LNCaP clone FGC (cell line): ENCODE measurements around the gene VNN1.
"Not testable (repeated sequence)": the region's sequence is repeated elsewhere in the genome, so short reads cannot be mapped to it uniquely, and the experiment has no call there.

Experiments used
- DNase-seq: peaks from one replicate; pipeline ENCODE4 v3.0.0-alpha.2; 2011; ENCODE audit warnings: low read depth
- H3K4me3 ChIP-seq: 2 replicates; pipeline ENCODE4 v1.5.1; 2011; ENCODE audit warnings: mild to moderate bottlenecking, low read depth, low read length, control low read depth
- TF ChIP-seq, protein P1 (sequence below): IDR thresholded peaks from 2 replicates; pipeline ENCODE4 v1.5.1; 2012; ENCODE audit warnings: mild to moderate bottlenecking; ENCODE audit not compliant: control insufficient read depth, insufficient read depth; ENCODE audit errors: extremely low read depth

Gene VNN1

DNA sequence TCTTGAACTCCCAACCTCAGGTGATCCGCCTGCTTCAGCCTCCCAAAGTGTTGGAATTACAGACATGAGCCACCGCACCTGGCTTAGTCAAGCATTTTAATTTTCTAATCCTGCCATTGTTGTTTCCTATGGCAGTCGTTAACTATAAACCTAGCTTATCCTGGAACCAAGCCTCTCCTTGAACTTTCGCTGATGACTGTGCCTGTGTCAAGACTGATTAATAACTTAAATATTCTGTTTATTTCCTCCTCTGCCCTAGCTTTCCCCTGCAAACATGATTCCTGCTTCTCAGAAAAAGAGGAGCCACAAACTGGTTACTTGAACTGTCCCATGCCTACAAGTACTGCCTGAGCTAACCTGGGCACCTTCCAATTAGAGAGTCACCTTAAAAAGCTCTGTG lies 1.5 kb downstream of the VNN1 start:
- TF ChIP-seq, protein P1, sequence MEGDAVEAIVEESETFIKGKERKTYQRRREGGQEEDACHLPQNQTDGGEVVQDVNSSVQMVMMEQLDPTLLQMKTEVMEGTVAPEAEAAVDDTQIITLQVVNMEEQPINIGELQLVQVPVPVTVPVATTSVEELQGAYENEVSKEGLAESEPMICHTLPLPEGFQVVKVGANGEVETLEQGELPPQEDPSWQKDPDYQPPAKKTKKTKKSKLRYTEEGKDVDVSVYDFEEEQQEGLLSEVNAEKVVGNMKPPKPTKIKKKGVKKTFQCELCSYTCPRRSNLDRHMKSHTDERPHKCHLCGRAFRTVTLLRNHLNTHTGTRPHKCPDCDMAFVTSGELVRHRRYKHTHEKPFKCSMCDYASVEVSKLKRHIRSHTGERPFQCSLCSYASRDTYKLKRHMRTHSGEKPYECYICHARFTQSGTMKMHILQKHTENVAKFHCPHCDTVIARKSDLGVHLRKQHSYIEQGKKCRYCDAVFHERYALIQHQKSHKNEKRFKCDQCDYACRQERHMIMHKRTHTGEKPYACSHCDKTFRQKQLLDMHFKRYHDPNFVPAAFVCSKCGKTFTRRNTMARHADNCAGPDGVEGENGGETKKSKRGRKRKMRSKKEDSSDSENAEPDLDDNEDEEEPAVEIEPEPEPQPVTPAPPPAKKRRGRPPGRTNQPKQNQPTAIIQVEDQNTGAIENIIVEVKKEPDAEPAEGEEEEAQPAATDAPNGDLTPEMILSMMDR: no peak
- no peak for DNase-seq
- H3K4me3 ChIP-seq: no peak overlapping the region

DNA sequence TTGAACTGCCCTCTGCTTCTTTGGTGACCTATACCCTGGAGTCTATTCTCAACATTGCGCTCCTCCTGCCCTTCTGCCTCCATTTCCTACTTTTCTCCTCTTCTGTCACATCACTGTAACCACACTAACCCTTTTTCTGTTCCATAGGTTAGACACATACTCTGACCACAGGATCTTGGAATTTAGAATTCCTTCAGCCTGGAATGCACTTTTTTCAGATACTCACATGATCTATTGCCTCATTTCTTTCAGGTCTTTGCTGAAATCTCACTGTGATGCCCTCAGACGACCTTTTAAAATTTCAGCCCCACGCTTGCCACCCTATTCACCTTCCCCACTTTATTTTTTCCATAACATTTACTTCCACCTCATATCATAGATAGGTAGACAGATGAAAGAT lies 5.1 kb downstream of the VNN1 start:
- DNase-seq: no peak
- H3K4me3 ChIP-seq: no peak overlapping the region
- TF ChIP-seq, protein P1: no peak

DNA sequence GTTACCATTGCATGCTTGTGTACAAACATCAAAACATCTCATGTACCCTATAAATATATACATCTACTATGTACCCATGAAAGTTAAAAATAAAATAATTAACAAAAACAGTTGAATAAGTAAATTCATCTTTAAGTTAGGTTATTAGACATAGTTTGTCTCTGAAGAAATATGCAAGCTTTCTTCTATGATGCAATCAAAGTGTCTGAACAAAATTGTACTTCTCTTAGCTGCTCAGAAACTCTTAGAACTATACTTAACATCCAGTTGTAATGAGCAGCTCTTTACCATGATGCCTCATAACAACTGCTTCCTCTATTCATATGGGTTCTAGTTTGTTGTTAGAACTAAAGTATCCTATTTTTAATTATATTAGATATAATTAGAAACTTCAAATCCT lies 5.9 kb downstream of the VNN1 start:
- H3K4me3 ChIP-seq: no peak overlapping the region
- TF ChIP-seq, protein P1: no peak
- DNase-seq: no peak

DNA sequence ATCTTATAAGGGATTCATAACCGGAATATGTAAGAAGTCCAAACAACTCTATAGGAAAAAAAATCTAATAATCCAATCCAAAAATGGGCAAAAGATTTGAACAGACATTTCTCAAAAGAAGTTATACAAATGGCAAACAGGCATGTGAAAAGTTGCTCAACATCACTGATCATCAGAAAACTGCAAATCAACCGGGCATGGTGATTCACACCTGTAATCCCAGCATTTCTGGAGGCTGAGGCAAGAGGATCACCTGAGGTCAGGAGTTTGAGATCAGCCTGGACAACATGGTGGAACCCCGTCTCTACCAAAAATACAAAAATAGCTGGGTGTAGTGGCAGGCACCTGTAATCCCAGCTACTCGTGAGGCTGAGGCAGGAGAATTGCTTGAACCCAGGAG lies 7.1 kb downstream of the VNN1 start:
- not testable (repeated sequence) for DNase-seq, H3K4me3 ChIP-seq

DNA sequence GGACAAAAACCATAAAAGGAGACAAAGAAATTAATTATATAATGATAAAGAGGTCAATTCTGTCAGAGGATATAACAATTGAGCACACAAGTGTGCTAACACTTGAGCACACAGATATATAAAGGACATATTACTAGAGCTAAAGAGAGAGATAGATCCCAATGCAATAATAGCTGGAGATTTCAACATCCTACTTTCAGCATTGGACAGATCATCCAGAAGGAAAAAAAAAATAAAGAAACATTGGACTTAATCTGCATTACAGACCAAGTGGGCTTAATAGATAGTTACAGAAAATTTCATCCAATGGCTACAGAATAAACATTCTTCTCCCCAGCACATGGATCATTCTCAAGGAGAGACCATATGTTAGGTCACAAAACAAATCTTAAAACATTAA lies 9.9 kb downstream of the VNN1 start:
- no peak for DNase-seq
- no peak overlapping the region for H3K4me3 ChIP-seq
- TF ChIP-seq, protein P1: no peak

DNA sequence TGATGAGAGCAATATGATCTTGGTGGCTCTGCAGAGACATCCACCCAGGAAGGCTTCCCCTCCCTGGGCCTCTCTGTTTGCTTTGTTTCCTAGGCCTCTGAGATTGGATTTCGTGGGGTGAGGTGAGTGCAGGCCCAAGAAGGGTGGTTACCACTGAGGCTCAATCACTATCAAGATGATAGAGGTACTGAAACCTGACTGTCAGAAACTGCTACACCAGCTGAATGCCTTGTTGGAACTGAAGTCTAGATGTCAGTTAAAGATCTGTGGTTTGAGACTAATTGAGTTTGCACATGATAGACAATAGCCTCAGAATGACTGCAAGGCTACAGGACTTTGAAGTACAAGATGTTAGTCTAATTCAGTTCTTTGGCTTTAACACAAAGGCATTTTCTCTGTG lies 15.2 kb downstream of the VNN1 start:
- DNase-seq: no peak
- TF ChIP-seq, protein P1: no peak
- no peak overlapping the region for H3K4me3 ChIP-seq

DNA sequence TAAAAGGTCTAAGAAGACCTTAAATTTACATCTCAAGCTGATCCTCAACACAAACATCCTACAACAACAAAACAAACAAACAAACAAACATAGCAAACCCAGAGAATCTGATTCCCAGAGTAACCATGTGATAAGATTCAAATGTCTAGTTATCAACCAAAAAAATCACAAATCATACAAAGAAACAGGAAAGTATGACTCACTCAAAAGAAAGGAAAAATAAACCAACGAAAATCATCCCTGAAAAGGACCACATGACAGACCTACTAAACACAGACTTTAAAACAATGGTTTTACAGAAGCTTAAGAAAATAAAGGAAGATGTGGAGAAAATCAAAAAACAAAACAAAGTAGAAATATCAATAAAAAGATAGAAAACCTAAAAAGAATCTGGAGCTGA lies 18.1 kb downstream of the VNN1 start:
- TF ChIP-seq, protein P1: no peak
- DNase-seq: no peak
- H3K4me3 ChIP-seq: no peak overlapping the region

DNA sequence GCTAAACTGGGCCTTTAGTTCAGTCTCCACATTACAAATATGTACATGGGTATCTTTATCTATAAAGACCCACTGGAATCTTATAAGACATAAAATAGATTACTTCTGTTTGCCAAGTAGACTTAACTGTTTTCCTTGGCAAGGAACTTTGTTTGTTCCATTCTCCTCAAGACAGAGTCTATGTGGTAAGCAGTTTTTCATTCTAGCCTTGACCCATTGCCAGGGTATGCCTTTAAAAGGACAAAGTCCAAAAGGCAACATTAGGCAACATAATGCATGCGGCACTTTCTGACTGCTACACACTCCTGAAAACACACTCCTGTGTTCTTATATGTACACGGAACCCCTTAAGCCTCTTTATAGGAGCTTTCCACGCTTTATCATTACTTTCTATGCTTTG lies 20.4 kb downstream of the VNN1 start:
- DNase-seq: peak; percentile 94
- H3K4me3 ChIP-seq: no peak overlapping the region
- TF ChIP-seq, protein P1: no peak
